DMS153 treated with DMSO at 0.1 percent for 48 hours (cell line): ENCODE measurements around the gene SRSF6.
"Not testable (repeated sequence)": the region's sequence is repeated elsewhere in the genome, so short reads cannot be mapped to it uniquely, and the experiment has no call there.

Source experiments
- DNase-seq: peaks from one replicate; lab custom pipeline; 2025; ENCODE audit not compliant: unreplicated experiment; lab: John Stamatoyannopoulos, UW

The SRSF6 gene

GRCh38 chr20:43473381-43473704 is 15.6 kb downstream of the SRSF6 start:
- DNase-seq: no peak

GRCh38 chr20:43477193-43477592 is 19.5 kb downstream of the SRSF6 start:
- DNase-seq: no peak

GRCh38 chr20:43477619-43478018 is 19.9 kb downstream of the SRSF6 start:
- DNase-seq: no peak

- DNase-seq: no peak
These were observed 32.3 kb downstream of the SRSF6 start for GRCh38 chr20:43490038-43490437.

- no peak for DNase-seq
These were observed 34.4 kb downstream of the SRSF6 start for GRCh38 chr20:43492101-43492500.

- no peak for DNase-seq
These were observed 37.7 kb downstream of the SRSF6 start for GRCh38 chr20:43495388-43495787.

- DNase-seq: not testable (repeated sequence)
These were observed 44.3 kb downstream of the SRSF6 start for GRCh38 chr20:43502021-43502420.

GRCh38 chr20:43506238-43506637 is 48.5 kb downstream of the SRSF6 start:
- no peak for DNase-seq

- DNase-seq: no peak
These were observed 49.7 kb downstream of the SRSF6 start, which contains the start of gene L3MBTL1 for GRCh38 chr20:43507150-43508080. Gene L3MBTL1 (plus strand): TSS chr20:43507697. CDS start chr20:43513504, 5,807 bp downstream.

GRCh38 chr20:43508106-43508505 is 50.4 kb downstream of the SRSF6 start:
- no peak for DNase-seq

- DNase-seq: no peak
These were observed 50.9 kb downstream of the SRSF6 start for GRCh38 chr20:43508604-43509040.

GRCh38 chr20:43511879-43512278 is 54.2 kb downstream of the SRSF6 start:
- no peak for DNase-seq

GRCh38 chr20:43513372-43513930 is 55.8 kb downstream of the SRSF6 start:
- DNase-seq: no peak
